GM12864 (cell line): ENCODE measurements around the gene CEPT1.
A peak's percentile ranks its signal among the peaks of the same experiment; 100 is the strongest.

Experiments
- DNase-seq: peaks from one replicate; pipeline ENCODE4 v3.0.0-alpha.2; 2011; ENCODE audit warnings: low read depth
- H3K4me3 ChIP-seq: 2 replicates; pipeline ENCODE4 v1.5.1; 2011; ENCODE audit warnings: mild to moderate bottlenecking, low read depth, low read length, control low read depth
- CTCF ChIP-seq: IDR thresholded peaks from 2 replicates; pipeline ENCODE4 v1.5.1; 2011; ENCODE audit warnings: low read depth, mild to moderate bottlenecking, moderate library complexity, low read length, control low read depth, inconsistent platforms; ENCODE audit errors: missing control alignments

CEPT1 gene

GRCh38 chr1:111216751-111217150 is 76.7 kb downstream of the CEPT1 start:
- DNase-seq, result no peak
- TF ChIP-seq CTCF, result no peak
- H3K4me3 ChIP-seq, result no peak overlapping the region; the same call in 1 of the 2 replicates

DNA sequence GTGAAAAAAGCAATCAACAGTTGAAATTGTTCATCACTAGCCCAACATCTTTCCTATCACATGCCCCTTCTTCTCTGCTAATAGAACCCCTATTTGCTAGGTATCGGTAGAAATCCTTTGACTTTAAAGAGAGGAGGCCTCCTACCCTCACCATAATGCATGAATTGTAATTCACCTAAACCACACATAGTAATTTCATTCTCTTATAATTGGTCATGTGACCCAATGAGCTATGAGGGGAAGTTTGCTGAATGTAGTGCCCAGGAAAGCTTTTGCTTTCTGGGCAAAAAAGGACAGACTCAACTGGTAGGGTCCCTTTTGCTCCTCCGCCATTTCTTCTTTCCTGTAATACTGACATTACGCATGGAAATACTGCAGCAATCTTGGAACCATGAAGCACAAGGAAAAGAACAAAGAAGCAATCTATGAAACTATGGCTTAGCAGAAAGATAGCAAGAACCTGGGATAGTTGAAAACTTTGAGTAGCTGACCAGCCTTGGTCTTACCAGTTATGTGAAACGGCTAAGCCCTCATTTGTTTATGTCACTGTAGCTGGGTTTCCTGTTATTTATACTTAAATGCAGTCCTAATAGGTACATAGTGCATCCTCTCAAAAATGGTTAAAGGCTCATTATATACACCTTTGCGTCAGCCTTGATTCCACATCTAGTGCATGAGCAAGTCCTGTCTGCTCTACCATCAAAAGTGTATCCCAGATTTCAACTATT is 77.3 kb downstream of the CEPT1 start:
- TF ChIP-seq CTCF, result no peak
- no peak overlapping the region for H3K4me3 ChIP-seq
- DNase-seq, result no peak

DNA sequence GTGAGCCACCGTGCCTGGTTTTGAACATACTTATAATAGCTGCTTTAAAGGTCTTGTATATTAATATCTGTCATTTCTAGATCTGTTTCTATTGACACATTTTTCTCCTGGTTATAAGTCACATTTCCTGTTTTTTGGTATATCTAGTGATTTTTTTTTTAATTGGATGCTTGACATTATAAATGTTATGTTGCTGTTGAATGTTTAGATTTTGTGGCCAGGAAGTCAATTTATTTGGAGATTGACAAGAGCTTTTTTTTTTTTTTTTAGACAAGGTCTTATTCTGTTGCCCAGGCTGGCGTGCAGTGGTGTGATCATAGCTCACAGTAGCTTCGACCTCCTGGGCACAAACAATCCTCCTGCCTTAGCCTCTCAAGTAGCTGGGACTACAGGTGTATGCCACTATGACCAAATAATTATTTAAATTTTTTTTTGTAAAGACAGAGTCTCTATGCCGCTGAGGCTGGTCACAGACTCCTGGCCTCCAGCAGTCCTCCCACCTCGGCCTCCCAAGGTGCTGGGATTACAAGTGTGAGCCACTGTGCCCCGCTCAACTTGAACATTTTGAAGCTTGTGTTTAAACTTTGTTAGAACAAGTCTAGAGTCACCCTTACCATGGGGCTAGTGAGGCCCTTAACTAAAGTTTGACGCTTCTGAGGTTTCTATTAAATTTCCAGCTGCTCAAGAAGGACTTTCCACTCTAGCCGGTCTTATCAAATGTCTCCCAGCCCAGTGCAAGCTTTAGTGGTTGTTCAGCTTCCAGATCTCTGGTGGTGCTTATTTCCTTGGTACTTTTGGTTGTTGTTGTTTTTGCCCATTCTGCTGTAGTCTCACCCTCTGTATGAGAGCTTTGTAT is 78.9 kb downstream of the CEPT1 start:
- no peak for DNase-seq
- no peak overlapping the region for H3K4me3 ChIP-seq
- no peak for TF ChIP-seq CTCF

DNA sequence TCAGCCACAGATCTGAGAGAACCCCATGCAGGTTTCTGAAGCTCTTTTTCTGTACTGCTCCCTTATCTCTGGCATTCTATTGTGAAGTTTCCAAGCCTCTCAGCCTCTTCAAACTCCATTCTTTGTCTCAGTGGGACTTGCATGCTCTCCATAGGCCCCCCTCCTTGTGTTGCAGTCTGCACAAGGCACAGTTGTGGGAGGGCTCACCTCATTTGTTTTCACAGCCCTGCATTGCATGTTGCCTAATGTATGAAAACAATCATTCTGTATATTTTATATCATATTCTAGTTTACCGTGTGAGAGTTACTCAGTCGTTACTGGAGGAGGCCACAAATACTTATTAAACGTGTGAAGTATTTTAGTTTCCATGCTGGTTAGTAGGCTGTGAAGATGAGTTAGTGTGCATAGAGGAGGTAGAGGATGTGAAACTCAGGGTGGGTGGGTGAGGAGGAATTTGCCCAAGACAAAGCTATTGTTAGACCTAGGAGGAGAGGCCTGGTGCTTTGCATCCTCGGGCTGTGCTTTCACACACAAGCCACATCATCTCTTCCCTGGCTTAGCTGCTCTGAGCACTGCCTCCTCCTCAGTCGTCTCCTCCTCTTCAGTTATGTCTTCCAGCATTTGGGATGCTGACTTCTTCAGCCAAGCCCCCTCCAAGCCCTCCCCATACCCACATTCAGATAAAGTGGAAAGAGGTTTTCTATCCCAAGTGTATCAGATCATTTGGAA is 79.7 kb downstream of the CEPT1 start:
- TF ChIP-seq CTCF, result no peak
- peak; percentile 98 for DNase-seq
- no peak overlapping the region for H3K4me3 ChIP-seq

DNA sequence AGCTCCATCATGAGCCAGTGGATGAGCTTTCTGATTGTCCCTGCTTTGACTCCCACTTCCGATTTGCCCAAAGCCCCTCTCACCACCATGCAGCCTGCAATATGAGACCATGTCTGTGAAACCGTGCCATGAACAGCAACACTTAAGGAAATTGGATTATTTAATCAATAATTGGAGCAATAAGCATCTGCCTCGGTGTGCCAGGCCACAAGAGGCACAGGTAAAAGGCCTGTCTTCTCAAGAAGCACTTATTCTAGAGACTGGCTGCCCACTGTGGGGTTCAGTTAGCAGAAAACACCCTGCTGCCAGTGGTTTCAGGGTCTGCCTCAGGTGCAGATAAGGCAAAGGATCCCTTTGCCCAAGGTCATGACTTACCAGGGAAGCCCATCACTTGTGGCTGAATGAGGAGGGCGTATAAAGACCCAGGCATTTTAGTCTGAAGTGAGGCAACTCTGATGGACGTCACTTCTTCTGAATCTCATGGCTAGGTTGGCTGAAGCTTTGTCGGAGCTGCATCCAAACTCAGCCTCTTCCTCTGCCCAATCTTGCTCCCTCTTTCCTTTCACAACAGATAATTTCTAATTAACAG is 80.4 kb downstream of the CEPT1 start:
- H3K4me3 ChIP-seq, result no peak overlapping the region
- no peak for DNase-seq

More for the DNA sequence above, 80.4 kb downstream of the CEPT1 start:
- TF ChIP-seq CTCF, result no peak
